ENCODE data around the gene MBD3L1.

Gene MBD3L1
- total RNA-seq, result 0 reads per million in 2 donors

GRCh38 chr19:8832132-8833021, at the start of gene MBD3L1, which contains the start of gene ZNF558:
MBD3L1 (plus strand) TSS chr19:8832377; CDS start chr19:8842679, 10,302 bp downstream.
ZNF558 (minus strand) TSS chr19:8832304; CDS start chr19:8822659, 9,645 bp downstream.
- peak; percentile 98 to 100 (median 99) for DNase-seq

DNA sequence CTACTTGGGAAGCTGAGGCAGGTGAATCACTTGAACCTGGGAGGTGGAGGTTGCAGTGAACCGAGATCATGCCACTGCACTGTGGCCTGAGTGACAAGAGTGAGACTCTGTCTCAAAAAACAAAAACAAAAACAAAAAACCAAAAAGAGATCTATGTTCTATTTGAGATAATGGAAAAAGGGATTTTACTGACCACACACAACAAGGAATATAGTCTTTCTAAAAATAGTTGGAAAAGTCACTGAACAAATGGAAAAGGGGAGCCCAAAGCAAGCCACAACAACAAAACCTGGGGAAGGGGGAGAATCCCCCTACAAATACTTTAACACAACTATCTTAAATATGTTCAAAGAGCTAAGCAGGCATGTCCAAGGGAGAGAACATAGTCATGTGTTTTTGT, 37.4 kb upstream of the MBD3L1 start:
- DNase-seq, result no peak

DNA sequence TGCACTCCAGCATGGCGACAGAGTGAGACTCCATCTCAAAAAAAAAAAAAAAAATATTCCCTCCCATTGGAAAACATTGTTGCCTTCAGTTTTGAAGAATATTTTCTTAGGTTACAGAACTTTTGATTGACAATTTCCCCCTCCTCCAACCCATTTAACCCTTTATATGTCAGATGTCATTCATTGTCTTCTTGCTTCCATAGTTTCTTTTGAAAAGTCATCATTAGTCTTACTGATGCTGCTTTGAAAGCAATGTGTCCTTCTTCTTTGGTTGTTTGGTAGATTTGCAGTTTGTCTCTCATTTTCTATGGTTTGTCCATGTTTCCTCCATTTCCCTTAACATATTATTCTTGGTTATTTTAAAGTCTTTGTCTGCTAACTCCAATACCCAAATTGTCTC, 25.5 kb upstream of the MBD3L1 start:
- no peak for DNase-seq

GRCh38 chr19:8811315-8812172, 20.6 kb upstream of the MBD3L1 start:
- peak in 1 of 5 experiments; percentile 21 for DNase-seq

- no peak for DNase-seq
Measured at GRCh38 chr19:8814176-8814575, 18.0 kb upstream of the MBD3L1 start.

DNA sequence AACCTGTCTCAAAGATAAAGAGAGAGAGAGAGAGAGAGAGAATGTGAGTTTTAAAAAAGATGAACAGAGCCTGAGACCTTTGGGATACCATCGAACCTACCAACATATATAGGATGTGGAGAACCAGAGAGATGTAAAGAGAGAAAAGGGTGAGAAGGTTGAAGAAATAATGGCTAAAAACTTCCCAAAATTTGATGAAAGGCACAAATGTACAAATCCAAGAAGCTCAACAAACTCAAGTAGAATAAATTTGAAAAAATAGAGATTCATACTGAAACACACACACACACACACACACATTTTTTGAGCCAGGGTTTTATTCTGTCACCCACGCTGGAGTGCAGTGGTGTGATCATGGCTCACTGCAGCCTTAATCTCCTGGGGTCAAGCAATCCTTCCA, 16.4 kb upstream of the MBD3L1 start:
- no peak for DNase-seq

- DNase-seq, result no peak
Measured at GRCh38 chr19:8820234-8820633, 11.9 kb upstream of the MBD3L1 start.

DNA sequence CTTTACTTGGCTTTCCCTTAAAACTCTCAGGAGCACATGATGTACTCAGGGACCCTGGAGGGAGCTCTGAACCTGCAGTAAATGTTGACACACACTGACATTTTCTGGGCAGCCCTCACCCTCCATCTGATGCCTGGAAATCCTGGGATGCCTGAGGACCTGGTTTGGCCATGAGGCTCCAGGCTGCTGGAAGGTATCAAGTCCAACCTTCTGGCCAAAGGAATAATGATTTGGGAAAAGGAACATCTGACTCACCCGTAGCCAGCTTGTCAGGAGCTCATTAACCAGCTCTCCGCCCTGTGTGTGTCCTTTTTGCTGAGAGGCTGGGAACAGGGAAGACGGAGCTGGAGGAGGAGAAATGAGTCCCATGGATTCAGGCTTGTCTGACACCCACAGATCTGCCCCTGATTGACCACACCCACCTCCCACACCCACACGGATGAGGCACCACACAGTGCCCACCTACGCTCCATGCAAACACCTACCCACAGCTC, 10.4 kb upstream of the MBD3L1 start:
- no peak for DNase-seq

DNA sequence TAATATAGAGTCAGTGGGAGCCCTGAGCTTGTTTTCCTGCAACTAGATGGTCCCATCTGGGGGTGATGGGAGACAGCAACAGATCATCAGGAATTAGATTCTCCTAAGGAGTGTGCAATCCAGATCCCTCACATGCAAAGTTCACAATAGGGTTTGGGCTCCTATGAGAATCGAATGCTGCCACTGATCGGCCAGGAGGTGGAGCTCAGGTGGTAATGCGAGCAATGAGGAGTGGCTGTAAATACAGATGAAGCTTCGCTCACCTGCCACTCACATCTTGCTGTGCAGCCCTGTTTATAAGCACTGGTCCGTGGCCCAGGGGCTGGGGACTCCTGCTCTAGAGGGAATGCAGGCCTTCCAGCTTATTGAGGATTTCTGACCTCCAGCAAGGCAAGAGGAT, 5.8 kb upstream of the MBD3L1 start:
- no peak for DNase-seq

DNA sequence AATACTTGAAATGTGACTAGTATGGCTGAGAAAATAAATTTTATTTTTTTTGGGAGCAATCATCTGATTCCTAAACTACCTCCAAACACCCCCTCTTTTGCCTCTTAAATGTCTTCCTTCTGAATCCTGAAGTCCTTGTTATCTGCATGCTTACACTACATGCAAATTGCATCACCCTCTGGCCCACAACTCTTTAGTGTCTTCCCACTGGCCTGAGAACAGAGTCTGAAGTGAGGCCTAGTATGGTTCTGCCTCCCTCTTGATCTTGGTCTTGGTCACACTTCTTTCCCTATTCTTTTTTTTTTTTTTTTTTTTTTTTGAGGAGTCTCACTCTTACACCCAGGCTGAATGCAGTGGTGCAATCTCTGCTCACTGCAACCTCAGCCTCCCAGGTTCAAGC, 4.9 kb upstream of the MBD3L1 start:
- DNase-seq, result no peak

DNA sequence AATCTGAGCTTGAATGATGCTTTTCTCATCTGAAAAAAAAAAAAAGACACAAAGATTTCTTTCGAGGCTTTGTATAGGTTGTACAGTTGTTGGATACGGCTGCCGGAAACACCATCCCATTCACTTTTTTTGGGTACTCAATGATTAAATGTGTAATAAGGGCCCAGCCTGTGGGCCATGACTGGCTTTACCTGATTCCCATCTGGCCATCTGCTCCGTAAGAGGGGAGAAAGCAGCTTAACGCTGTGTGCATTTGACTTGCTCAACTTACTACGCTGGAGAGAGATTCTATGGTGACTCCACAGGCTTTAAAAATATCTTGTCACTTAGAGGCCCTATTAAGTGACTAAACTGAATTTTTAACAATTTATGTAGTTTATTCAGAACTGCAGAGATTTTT, 804 bp upstream of the MBD3L1 start:
- no peak for DNase-seq

DNA sequence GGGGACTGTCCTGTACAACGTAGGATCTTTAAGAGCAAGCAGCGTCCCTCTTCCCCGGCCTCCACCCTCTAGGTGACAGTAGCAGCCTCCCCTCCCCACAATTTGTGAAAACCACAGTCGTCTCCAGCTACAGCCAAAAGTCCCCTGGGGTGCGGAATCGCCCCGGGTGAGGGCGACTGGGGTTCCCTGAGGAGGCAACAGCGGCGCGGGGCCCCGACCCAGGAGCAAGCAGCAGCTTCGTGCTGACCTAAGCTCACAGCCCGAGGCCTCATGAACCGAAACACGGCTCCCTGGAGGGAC, 395 bp upstream of the MBD3L1 start:
- DNase-seq, result no peak

DNA sequence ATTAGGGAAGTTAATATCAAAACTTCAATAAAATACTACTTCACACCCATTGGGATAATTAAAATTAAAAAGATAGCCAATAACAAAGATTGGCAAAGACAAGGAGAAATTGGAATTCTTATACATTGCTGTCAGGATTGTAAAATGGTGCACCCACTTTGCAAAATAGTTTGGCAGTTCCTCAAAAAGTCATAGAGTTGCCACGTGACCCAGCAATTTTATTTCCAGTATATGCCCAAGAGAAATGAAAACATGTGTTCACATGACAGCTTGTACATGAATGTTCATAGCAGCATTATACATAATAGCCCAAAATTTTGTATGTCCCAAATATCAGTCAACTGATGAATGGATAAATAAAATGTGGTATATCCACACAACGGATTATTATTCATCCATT, 3.3 kb downstream of the MBD3L1 start:
- no peak for DNase-seq

- DNase-seq, result no peak
Measured at GRCh38 chr19:8835877-8836276, 3.7 kb downstream of the MBD3L1 start.

DNA sequence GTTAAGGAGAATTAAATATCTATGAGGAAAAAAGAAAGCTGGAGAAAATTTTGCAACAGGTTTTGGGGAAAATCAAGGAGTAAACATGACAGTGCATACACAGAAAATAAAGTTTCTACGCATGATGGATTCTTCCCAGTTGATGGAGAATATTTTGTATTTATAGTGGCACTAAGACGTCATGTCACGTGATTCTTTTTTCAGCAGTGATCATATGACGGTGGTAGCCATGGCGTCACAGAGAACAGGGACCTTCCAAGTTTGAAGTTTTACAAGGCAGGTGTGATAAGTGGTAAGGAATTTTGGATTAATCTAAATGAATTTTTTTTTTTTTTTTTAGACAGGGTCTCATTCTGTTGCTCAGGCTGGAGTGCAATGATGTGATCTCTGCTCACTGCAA, 8.5 kb downstream of the MBD3L1 start:
- DNase-seq, result no peak

GRCh38 chr19:8846819-8847218, 14.6 kb downstream of the MBD3L1 start:
- no peak for DNase-seq

DNA sequence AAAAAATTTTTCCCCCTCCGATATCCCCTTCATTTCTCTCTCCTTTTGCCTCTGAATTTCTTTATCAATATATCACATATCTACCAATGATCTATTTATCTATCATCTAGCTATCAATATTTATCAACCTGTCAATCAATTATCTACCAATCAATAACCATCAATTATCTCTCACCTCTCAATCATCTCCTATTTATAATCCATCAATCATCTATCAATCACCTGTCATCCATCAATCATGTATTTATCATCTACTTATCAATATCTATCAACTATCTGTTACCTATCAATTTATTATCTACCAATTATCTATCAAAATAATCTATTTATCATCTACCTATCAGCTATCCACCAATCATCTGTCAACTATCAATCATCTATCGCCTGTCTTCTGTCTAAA, 17.1 kb downstream of the MBD3L1 start:
- no peak for DNase-seq

- no peak for DNase-seq
Measured at GRCh38 chr19:8850488-8850887, 18.3 kb downstream of the MBD3L1 start.

GRCh38 chr19:8858260-8858659, 26.1 kb downstream of the MBD3L1 start:
- DNase-seq, result no peak

DNA sequence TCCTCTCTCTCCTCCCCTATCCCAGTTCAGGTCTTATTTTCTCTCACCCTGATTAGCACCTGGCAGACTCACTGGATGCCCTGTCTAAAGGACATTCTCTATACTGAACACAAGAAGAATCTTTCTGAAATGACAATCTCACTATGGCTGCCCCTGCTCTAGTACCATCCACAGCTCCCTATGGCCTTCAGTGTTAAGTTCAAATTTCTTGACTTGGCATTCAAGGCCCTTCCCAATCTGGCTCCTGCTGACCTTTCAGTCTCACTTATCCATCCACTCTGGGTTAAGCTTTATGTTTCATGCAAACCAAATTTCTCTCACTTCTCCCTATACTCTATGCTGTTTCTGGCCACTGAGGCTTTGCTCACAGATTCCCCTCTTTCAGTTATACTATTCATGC, 34.2 kb downstream of the MBD3L1 start:
- no peak for DNase-seq

DNA sequence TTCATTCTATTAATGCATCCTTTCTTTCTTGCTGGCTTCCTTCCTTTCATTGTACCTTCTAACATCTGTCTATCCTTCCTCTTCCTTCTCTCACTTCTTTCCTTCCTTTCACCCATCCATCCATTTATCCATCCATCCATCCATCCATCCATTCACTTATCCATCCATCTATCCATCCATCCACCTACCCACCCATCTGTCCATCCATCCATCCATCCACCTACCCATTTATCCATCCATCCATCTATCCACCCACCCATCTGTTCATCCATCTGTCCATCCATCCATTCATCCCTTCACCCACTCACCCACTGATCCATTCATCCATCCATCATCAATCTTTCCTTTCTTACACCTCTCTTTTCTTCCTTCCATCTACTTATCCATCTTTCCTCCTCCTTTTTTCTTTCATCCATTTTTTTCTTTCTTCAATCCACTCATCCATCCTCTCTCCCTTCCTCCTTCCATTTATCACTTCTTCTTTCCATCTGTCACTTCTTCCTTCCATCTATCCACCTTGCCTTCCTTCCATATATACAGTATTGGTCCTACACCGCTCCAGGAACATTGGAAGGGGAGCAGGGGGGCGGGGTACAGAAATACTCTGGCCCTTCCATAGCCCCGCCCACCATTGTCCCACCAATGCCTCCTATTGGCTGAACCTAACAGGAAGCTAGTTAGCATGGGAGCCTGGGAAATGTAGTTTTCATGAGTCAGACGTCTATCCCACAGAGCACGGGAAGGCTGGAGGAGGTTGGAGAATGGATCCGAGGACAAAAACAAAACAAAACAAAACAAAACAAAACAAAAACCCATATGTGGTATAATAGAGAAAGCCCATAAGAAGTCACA, 45.9 kb downstream of the MBD3L1 start:
- no peak for DNase-seq

- no peak for DNase-seq
Measured at GRCh38 chr19:8880868-8881488, 48.8 kb downstream of the MBD3L1 start.

Data from T-helper 2 cell (primary cell).